PFSK-1 (cell line): ENCODE results near the gene AFF2.

Source experiments
- FOXP2 ChIP-seq: optimal IDR thresholded peaks from 2 replicates; pipeline ENCODE3; 2011; ENCODE audit warnings: borderline replicate concordance, control low read depth, inconsistent platforms; ENCODE audit not compliant: insufficient read depth; ENCODE audit errors: extremely low read length, extremely low read depth
- POLR2AphosphoS5 ChIP-seq: IDR thresholded peaks from 2 replicates; pipeline ENCODE4 v1.6.1; 2012; ENCODE audit warnings: low read depth, mild to moderate bottlenecking, control low read depth, low read length, moderate library complexity
- SIN3A ChIP-seq: IDR thresholded peaks from 2 replicates; pipeline ENCODE4 v1.6.1; 2012; ENCODE audit warnings: mild to moderate bottlenecking, low read length, moderate library complexity, borderline replicate concordance; ENCODE audit not compliant: insufficient read depth
- TAF1 ChIP-seq: IDR thresholded peaks from 2 replicates; pipeline ENCODE4 v1.6.1; 2012; ENCODE audit warnings: low read length, control low read depth, borderline replicate concordance; ENCODE audit not compliant: insufficient read depth
- TF ChIP-seq, protein P1 (sequence below), 2 experiments: IDR thresholded peaks; 2 replicates each; pipeline versions ENCODE4 v1.6.1 to v1.8.0; 2011 to 2012; ENCODE audit warnings: low read depth in 2 of 2, low read length in 2 of 2, control low read depth in 1 of 2, inconsistent platforms in 1 of 2, mild to moderate bottlenecking in 1 of 2, moderate library complexity in 1 of 2; ENCODE audit not compliant: insufficient read depth in 1 of 2

Gene AFF2

DNA sequence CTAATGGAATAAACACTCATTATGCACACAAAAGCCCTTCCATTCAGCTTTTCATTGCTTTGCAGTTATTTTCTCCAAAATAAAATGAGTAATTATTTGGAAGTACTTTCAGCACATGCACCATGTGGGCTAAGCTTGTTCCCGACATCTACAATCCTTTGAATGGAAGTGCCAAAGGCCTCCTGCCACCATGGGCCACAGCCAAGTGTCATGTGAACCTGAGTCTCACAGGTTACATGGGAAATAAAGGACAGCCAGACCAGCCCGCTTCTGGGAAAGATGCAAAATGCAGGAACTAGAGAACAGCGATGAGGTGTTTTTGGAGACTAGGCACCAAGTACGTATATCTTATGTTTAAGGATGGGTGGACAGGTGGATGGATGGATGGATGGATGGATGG, 181.8 kb downstream of the AFF2 start:
- TF ChIP-seq FOXP2 = no peak
- no peak for TF ChIP-seq TAF1
- no peak for TF ChIP-seq POLR2AphosphoS5
- no peak for TF ChIP-seq SIN3A

DNA sequence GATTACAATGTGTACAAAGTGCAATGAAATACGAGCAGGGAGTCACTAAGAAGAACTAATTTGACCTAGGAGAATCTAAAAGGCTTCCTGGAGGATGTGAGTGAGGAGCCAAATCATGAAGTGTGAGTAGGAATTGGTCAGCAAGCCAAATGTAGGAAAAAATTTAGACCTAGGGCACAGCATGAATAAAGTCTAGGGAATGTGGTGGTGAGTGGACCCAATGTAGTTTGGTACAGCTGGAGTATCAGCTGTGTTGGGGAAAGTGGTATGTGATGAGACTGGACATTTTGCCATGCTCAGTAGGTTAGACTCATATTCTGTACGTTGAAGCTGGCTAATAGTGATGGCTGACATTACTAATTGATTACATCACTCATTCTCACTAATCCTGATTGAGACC, 191.0 kb downstream of the AFF2 start:
- TF ChIP-seq FOXP2 (no peak), POLR2AphosphoS5 (no peak), TAF1 (no peak), SIN3A (no peak)
- TF ChIP-seq, protein P1, sequence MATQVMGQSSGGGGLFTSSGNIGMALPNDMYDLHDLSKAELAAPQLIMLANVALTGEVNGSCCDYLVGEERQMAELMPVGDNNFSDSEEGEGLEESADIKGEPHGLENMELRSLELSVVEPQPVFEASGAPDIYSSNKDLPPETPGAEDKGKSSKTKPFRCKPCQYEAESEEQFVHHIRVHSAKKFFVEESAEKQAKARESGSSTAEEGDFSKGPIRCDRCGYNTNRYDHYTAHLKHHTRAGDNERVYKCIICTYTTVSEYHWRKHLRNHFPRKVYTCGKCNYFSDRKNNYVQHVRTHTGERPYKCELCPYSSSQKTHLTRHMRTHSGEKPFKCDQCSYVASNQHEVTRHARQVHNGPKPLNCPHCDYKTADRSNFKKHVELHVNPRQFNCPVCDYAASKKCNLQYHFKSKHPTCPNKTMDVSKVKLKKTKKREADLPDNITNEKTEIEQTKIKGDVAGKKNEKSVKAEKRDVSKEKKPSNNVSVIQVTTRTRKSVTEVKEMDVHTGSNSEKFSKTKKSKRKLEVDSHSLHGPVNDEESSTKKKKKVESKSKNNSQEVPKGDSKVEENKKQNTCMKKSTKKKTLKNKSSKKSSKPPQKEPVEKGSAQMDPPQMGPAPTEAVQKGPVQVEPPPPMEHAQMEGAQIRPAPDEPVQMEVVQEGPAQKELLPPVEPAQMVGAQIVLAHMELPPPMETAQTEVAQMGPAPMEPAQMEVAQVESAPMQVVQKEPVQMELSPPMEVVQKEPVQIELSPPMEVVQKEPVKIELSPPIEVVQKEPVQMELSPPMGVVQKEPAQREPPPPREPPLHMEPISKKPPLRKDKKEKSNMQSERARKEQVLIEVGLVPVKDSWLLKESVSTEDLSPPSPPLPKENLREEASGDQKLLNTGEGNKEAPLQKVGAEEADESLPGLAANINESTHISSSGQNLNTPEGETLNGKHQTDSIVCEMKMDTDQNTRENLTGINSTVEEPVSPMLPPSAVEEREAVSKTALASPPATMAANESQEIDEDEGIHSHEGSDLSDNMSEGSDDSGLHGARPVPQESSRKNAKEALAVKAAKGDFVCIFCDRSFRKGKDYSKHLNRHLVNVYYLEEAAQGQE (IDR thresholded peaks at IDR 0.05; ENCODE audit: insufficient read depth in 1 of 2, low read depth in 2 of 2, low read length in 2 of 2) = no peak

DNA sequence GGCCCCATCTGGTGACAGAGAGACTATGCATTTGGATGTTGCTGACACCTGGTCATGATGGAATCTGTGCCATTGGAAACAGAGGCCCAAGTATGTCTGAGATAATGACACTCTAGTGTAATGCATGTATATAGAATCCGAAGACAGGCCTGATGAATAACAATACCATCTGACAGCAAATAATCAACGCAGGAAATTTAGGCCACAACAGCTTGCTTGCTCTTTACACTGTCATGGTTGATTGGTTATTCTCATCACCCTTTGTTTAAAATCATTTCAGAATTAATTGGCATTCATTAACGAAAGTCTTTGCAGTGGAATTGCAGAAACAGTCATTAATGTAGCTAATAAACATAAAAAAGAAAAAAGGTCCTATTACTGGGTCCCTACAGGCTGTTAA, 194.8 kb downstream of the AFF2 start:
- TF ChIP-seq POLR2AphosphoS5 (no peak), SIN3A (no peak), FOXP2 (no peak), TAF1 (no peak)
- TF ChIP-seq, protein P1 (IDR thresholded peaks at IDR 0.05; ENCODE audit: insufficient read depth in 1 of 2, low read depth in 2 of 2, low read length in 2 of 2) = no peak

DNA sequence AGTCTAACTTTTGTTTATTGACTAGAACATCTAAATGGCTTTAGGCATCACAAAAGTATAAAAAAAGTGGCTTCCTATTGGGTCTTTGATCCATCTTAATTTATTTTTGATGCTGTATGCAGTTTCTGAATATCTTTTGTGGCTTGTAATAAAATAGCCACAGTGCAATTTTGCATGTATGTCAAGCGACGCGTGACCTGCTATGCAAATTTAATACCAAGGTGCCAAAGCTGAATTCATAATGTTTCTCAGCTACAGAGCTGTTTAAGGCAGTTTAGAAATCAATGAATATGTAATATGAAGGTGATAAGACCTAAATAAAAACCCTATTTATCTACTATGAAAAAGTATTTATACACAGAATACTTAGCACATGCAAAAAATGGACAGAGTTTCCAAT, 197.8 kb downstream of the AFF2 start:
- TF ChIP-seq, protein P1 (IDR thresholded peaks at IDR 0.05; ENCODE audit: insufficient read depth in 1 of 2, low read depth in 2 of 2, low read length in 2 of 2) = no peak
- no peak for TF ChIP-seq TAF1
- TF ChIP-seq FOXP2 = no peak
- TF ChIP-seq SIN3A = no peak
- TF ChIP-seq POLR2AphosphoS5 = no peak

DNA sequence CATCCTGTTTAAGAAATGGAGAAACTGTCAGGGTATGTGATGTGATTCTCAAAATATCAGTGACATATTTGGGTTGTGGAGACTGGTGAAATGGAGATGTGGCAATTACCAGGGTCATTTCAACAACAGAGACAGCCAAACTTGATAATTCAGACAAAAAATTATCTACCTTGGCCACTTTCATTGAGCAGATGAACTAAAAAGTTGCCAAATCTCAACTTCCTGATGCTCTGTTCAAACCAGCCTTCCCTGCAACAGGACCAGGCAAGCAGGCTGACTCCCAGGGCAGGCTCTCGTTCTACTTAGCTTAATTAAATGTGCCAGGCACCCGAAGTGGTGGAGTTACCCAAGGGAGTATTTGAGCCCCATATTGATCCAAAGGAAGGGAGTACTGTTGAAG, 199.6 kb downstream of the AFF2 start:
- TF ChIP-seq, protein P1 (IDR thresholded peaks at IDR 0.05; ENCODE audit: insufficient read depth in 1 of 2, low read depth in 2 of 2, low read length in 2 of 2) = no peak
- TF ChIP-seq FOXP2 (no peak), SIN3A (no peak), TAF1 (no peak), POLR2AphosphoS5 (no peak)
